BLaER1 treated with 17β-estradiol and CSF1 and Interleukin-3, amounts not matched to agents 10 nM and 100 nM (cell line): Measurements from ENCODE around the gene KRT39.

Experiments used
- H3K27ac ChIP-seq, 11 experiments: shearing (Covaris generic); formaldehyde crosslinking; 2 replicates each; pipeline ENCODE4 v1.8.1; 2022
- H3K27me3 ChIP-seq, 11 experiments: shearing (Covaris generic); formaldehyde crosslinking; 2 replicates each; pipeline ENCODE4 v1.8.1; 2022
- H3K36me3 ChIP-seq, 11 experiments: shearing (Covaris generic); formaldehyde crosslinking; 2 replicates each; pipeline ENCODE4 v1.8.1; 2022
- H3K4me1 ChIP-seq, 10 experiments: shearing (Covaris generic); formaldehyde crosslinking; 2 replicates each; pipeline ENCODE4 v1.8.1; 2022
- H3K4me2 ChIP-seq, 11 experiments: shearing (Covaris generic); formaldehyde crosslinking; 2 replicates each; pipeline ENCODE4 v1.8.1; 2022
- H3K4me3 ChIP-seq, 10 experiments: shearing (Covaris generic); formaldehyde crosslinking; 2 replicates each; pipeline ENCODE4 v1.8.1; 2022
- H3K9ac ChIP-seq, 11 experiments: shearing (Covaris generic); formaldehyde crosslinking; 2 replicates each; pipeline ENCODE4 v1.8.1; 2022
- H3K9me3 ChIP-seq, 11 experiments: shearing (Covaris generic); formaldehyde crosslinking; replicated peaks in 1 of 11; 2 replicates each; pipeline ENCODE4 v1.8.1; 2022
- H4K20me1 ChIP-seq, 11 experiments: shearing (Covaris generic); formaldehyde crosslinking; 2 replicates each; pipeline ENCODE4 v1.8.1; 2022
- Cebpa-rat ChIP-seq, 11 experiments: shearing (Covaris generic); IDR thresholded peaks; 2 replicates each; pipeline ENCODE4 v1.8.1; 2022

The KRT39 gene

GRCh38 chr17:40962059-40962561 is 4.6 kb downstream of the KRT39 start:
- H3K9me3 ChIP-seq: peaks cover 0 to 11% (median 0%) of the 10 kb centered on the region in 11 experiments; a peak in 8 of 22 replicates
- no peaks in the 10 kb centered on the region for H3K27me3 ChIP-seq
- H3K36me3 ChIP-seq: no peaks in the 10 kb centered on the region
- H3K4me1 ChIP-seq: peaks cover 0 to 4% (median 0%) of the 10 kb centered on the region in 10 experiments; a peak in 6 of 20 replicates
- no peak overlapping the region for H3K27ac ChIP-seq
- TF ChIP-seq Cebpa-rat (IDR thresholded peaks at IDR 0.05): no peak
- H3K4me2 ChIP-seq: no peak overlapping the region
- H3K9ac ChIP-seq: no peak overlapping the region
- H4K20me1 ChIP-seq: no peaks in the 10 kb centered on the region
- no peak overlapping the region for H3K4me3 ChIP-seq

GRCh38 chr17:40961591-40961990 is 5.2 kb downstream of the KRT39 start:
- Histone ChIP-seq H3K4me3 (no peak overlapping the region), H3K4me2 (no peak overlapping the region), H3K27ac (no peak overlapping the region), H4K20me1 (no peaks in the 10 kb centered on the region), H3K9ac (no peak overlapping the region), H3K36me3 (no peaks in the 10 kb centered on the region), H3K9me3 (peaks cover 0 to 11% (median 0%) of the 10 kb centered on the region in 11 experiments; a peak in 8 of 22 replicates), H3K4me1 (peaks cover 0 to 9% (median 2%) of the 10 kb centered on the region in 10 experiments; a peak in 8 of 20 replicates), H3K27me3 (no peaks in the 10 kb centered on the region)
- no peak for TF ChIP-seq Cebpa-rat (IDR thresholded peaks at IDR 0.05)

- H3K4me1 ChIP-seq: peaks cover 0 to 17% (median 2%) of the 10 kb centered on the region in 10 experiments; a peak in 8 of 20 replicates
- H3K9ac ChIP-seq: no peak overlapping the region
- H3K27me3 ChIP-seq: no peaks in the 10 kb centered on the region
- no peaks in the 10 kb centered on the region for H3K36me3 ChIP-seq
- no peaks in the 10 kb centered on the region for H4K20me1 ChIP-seq
- H3K4me2 ChIP-seq: no peak overlapping the region
- TF ChIP-seq Cebpa-rat (IDR thresholded peaks at IDR 0.05): no peak
- H3K27ac ChIP-seq: no peak overlapping the region
- peaks cover 0 to 11% (median 0%) of the 10 kb centered on the region in 11 experiments; a peak in 8 of 22 replicates for H3K9me3 ChIP-seq
- H3K4me3 ChIP-seq: no peak overlapping the region
Measured at GRCh38 chr17:40960144-40960543, 6.6 kb downstream of the KRT39 start.

GRCh38 chr17:40958086-40958953 is 8.4 kb downstream of the KRT39 start:
- Histone ChIP-seq H3K36me3 (no peaks in the 10 kb centered on the region), H3K9me3 (peaks cover 0 to 7% (median 0%) of the 10 kb centered on the region in 11 experiments; a peak in 8 of 22 replicates), H3K4me1 (peaks cover 0 to 19% (median 2%) of the 10 kb centered on the region in 10 experiments; a peak in 8 of 20 replicates), H3K4me3 (no peak overlapping the region), H4K20me1 (no peaks in the 10 kb centered on the region), H3K27me3 (no peaks in the 10 kb centered on the region), H3K27ac (no peak overlapping the region), H3K9ac (no peak overlapping the region), H3K4me2 (no peak overlapping the region)
- TF ChIP-seq Cebpa-rat (IDR thresholded peaks at IDR 0.05): no peak

- Histone ChIP-seq H3K9ac (no peak overlapping the region), H3K27me3 (no peaks in the 10 kb centered on the region), H3K36me3 (no peaks in the 10 kb centered on the region), H3K4me1 (peaks cover 0 to 27% (median 2%) of the 10 kb centered on the region in 10 experiments; a peak in 8 of 20 replicates), H3K9me3 (no peaks in the 10 kb centered on the region), H3K27ac (no peak overlapping the region), H4K20me1 (no peaks in the 10 kb centered on the region), H3K4me3 (no peak overlapping the region), H3K4me2 (peak overlapping the region in 5 of 11 experiments; percentile 10 to 35 (median 32); a peak in 7 of 22 replicates)
- no peak for TF ChIP-seq Cebpa-rat (IDR thresholded peaks at IDR 0.05)
Measured at GRCh38 chr17:40956401-40957254, 10.1 kb downstream of the KRT39 start.

GRCh38 chr17:40953881-40954280 is 12.9 kb downstream of the KRT39 start:
- Histone ChIP-seq H4K20me1 (no peaks in the 10 kb centered on the region), H3K9me3 (no peaks in the 10 kb centered on the region), H3K4me2 (no peak overlapping the region), H3K36me3 (no peaks in the 10 kb centered on the region), H3K27me3 (no peaks in the 10 kb centered on the region), H3K9ac (no peak overlapping the region), H3K4me3 (no peak overlapping the region), H3K27ac (no peak overlapping the region), H3K4me1 (peaks cover 0 to 27% (median 2%) of the 10 kb centered on the region in 10 experiments; a peak in 8 of 20 replicates)
- TF ChIP-seq Cebpa-rat (IDR thresholded peaks at IDR 0.05): no peak

- peak overlapping the region in 3 of 11 experiments; percentile 18 to 49 (median 21); a peak in 6 of 22 replicates for H3K4me2 ChIP-seq
- H3K27me3 ChIP-seq: no peaks in the 10 kb centered on the region
- H3K9me3 ChIP-seq: no peaks in the 10 kb centered on the region
- peaks cover 0 to 27% (median 2%) of the 10 kb centered on the region in 10 experiments; a peak in 8 of 20 replicates for H3K4me1 ChIP-seq
- no peak overlapping the region for H3K9ac ChIP-seq
- no peak for TF ChIP-seq Cebpa-rat (IDR thresholded peaks at IDR 0.05)
- H3K36me3 ChIP-seq: no peaks in the 10 kb centered on the region
- no peak overlapping the region for H3K4me3 ChIP-seq
- H3K27ac ChIP-seq: no peak overlapping the region
- H4K20me1 ChIP-seq: no peaks in the 10 kb centered on the region
Measured at GRCh38 chr17:40952661-40953060, 14.1 kb downstream of the KRT39 start.

GRCh38 chr17:40952154-40952553 is 14.6 kb downstream of the KRT39 start:
- H3K4me3 ChIP-seq: no peak overlapping the region
- H3K27ac ChIP-seq: no peak overlapping the region
- H4K20me1 ChIP-seq: no peaks in the 10 kb centered on the region
- H3K4me1 ChIP-seq: peaks cover 0 to 24% (median 2%) of the 10 kb centered on the region in 10 experiments; a peak in 8 of 20 replicates
- no peaks in the 10 kb centered on the region for H3K36me3 ChIP-seq
- no peak overlapping the region for H3K9ac ChIP-seq
- no peak overlapping the region for H3K4me2 ChIP-seq
- TF ChIP-seq Cebpa-rat (IDR thresholded peaks at IDR 0.05): no peak
- no peaks in the 10 kb centered on the region for H3K27me3 ChIP-seq
- H3K9me3 ChIP-seq: no peaks in the 10 kb centered on the region
